ENCODE results near the gene BTD.

- TF ChIP-seq GATA2 (IDR thresholded peaks at IDR 0.05; ENCODE audit: low read depth, low read length): no peak
- no peak for TF ChIP-seq GATA3 (IDR thresholded peaks at IDR 0.05; ENCODE audit: low read depth, low read length)
These were observed 54.8 kb downstream of the BTD start for GRCh38 chr3:15656342-15656741.

All from SH-SY5Y (cell line).